ENCODE results near the gene TAP1. TPM values are rescaled to one million over a fixed set of nuclear protein-coding genes. Genes with fewer than 3 reads are reported as not detected.

TAP1 gene
- total and polyA plus RNA-seq, 10 of the 15 experiments (the other 5 are each of a cell fraction or from before 2014, with no cell fraction given): 33.4 to 249 (median 169) TPM

- TF ChIP-seq, protein P1, sequence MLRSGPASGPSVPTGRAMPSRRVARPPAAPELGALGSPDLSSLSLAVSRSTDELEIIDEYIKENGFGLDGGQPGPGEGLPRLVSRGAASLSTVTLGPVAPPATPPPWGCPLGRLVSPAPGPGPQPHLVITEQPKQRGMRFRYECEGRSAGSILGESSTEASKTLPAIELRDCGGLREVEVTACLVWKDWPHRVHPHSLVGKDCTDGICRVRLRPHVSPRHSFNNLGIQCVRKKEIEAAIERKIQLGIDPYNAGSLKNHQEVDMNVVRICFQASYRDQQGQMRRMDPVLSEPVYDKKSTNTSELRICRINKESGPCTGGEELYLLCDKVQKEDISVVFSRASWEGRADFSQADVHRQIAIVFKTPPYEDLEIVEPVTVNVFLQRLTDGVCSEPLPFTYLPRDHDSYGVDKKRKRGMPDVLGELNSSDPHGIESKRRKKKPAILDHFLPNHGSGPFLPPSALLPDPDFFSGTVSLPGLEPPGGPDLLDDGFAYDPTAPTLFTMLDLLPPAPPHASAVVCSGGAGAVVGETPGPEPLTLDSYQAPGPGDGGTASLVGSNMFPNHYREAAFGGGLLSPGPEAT (IDR thresholded peaks at IDR 0.05; ENCODE audit: low read depth): peak; percentile 96
- TF ChIP-seq POLR2AphosphoS2 (IDR thresholded peaks at IDR 0.05; ENCODE audit: low read depth, low read length) (peak; percentile 64), ZNF207 (IDR thresholded peaks at IDR 0.05; ENCODE audit: borderline replicate concordance) (peak; percentile 12; the same call in 1 of the 2 replicates), ASH2L (IDR thresholded peaks at IDR 0.05; ENCODE audit: borderline replicate concordance, low read depth) (peak; percentile 50; the same call in 1 of the 2 replicates), CBFB (IDR thresholded peaks at IDR 0.05; ENCODE audit: low read depth) (peak; percentile 40; the same call in 1 of the 2 replicates), HCFC1 (IDR thresholded peaks at IDR 0.05; ENCODE audit: low read length) (no peak), ZNF274 (IDR thresholded peaks at IDR 0.05; ENCODE audit: insufficient read depth, insufficient read length) (no peak), NR2F1 (conservative IDR thresholded peaks at IDR 0.05) (no peak), NFIC (IDR thresholded peaks at IDR 0.05; ENCODE audit: low read depth, low read length) (peak; percentile 50; the same call in 1 of the 2 replicates), REST (IDR thresholded peaks at IDR 0.05; ENCODE audit: low read depth, low read length) (peak; percentile 76), EED (IDR thresholded peaks at IDR 0.05; ENCODE audit: low read depth) (peak; percentile 83), PAX8 (IDR thresholded peaks at IDR 0.05) (no peak), TCF3 (IDR thresholded peaks at IDR 0.05; ENCODE audit: borderline replicate concordance, insufficient read depth, low read depth, low read length) (peak; percentile 50; the same call in 1 of the 2 replicates), CEBPB (IDR thresholded peaks at IDR 0.05; ENCODE audit: borderline replicate concordance in 1 of 2, low read depth in 2 of 2, low read length in 2 of 2) (peak in 1 of 2 experiments; percentile 92; a peak in 1 of 4 replicates), MEF2A (IDR thresholded peaks at IDR 0.05; ENCODE audit: insufficient read depth, low read depth, low read length) (peak; percentile 44; the same call in 1 of the 2 replicates), RAD21 (IDR thresholded peaks at IDR 0.05; ENCODE audit: insufficient read depth, low read depth, low read length) (peak; percentile 78), TBL1XR1 (IDR thresholded peaks at IDR 0.05; ENCODE audit: low read depth, low read length) (peak; percentile 38), EGR1 (IDR thresholded peaks at IDR 0.05; ENCODE audit: borderline replicate concordance in 1 of 2, low read depth in 2 of 2, low read length in 2 of 2) (0 out of 3 replicates have a peak, but pooled peaks of 1 of the 2 experiments have one; percentile 29), IRF4 (IDR thresholded peaks at IDR 0.05; ENCODE audit: low read depth, low read length) (0 out of 2 replicates have a peak, but pooled peaks have one; percentile 9), RELA (IDR thresholded peaks at IDR 0.05; ENCODE audit: borderline replicate concordance, partially characterized antibody) (peak; percentile 25), SMAD5 (IDR thresholded peaks at IDR 0.05; ENCODE audit: low read depth) (peak; percentile 21), RB1 (IDR thresholded peaks at IDR 0.05; ENCODE audit: borderline replicate concordance) (peak; percentile 79), GABPA (IDR thresholded peaks at IDR 0.05; ENCODE audit: low read depth) (no peak), TARDBP (IDR thresholded peaks at IDR 0.05; ENCODE audit: borderline replicate concordance) (peak; percentile 43; the same call in 1 of the 2 replicates)
- TF ChIP-seq, protein P2, sequence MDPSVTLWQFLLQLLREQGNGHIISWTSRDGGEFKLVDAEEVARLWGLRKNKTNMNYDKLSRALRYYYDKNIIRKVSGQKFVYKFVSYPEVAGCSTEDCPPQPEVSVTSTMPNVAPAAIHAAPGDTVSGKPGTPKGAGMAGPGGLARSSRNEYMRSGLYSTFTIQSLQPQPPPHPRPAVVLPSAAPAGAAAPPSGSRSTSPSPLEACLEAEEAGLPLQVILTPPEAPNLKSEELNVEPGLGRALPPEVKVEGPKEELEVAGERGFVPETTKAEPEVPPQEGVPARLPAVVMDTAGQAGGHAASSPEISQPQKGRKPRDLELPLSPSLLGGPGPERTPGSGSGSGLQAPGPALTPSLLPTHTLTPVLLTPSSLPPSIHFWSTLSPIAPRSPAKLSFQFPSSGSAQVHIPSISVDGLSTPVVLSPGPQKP (IDR thresholded peaks at IDR 0.05; ENCODE audit: low read depth, low read length): 0 out of 2 replicates have a peak, but pooled peaks have one; percentile 12
These were observed at the start of gene TAP1, which contains the start of gene PSMB9 (continued) for GRCh38 chr6:32853541-32854375.
